ENCODE measurements around the gene CCDC178.

DNA sequence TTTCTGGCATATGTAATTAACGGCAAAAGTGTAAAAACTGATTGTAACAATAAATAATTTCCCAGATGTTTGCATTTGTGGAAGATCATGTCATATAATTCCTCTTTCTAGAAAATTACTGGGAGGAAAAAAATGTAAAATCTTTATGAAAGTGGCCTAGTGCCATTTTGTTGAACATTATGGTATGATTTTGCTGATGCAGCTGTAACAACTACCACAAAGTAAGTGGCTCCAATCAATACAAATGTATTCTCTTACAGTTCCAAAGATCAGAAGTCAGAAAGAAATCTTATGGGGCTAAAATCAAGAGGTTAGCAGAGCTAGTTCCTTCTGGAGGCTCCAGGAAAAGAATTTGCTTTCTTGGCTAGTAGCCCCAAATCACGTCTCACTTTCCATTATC is 281.4 kb downstream of the CCDC178 start:
- TF ChIP-seq, protein P1, sequence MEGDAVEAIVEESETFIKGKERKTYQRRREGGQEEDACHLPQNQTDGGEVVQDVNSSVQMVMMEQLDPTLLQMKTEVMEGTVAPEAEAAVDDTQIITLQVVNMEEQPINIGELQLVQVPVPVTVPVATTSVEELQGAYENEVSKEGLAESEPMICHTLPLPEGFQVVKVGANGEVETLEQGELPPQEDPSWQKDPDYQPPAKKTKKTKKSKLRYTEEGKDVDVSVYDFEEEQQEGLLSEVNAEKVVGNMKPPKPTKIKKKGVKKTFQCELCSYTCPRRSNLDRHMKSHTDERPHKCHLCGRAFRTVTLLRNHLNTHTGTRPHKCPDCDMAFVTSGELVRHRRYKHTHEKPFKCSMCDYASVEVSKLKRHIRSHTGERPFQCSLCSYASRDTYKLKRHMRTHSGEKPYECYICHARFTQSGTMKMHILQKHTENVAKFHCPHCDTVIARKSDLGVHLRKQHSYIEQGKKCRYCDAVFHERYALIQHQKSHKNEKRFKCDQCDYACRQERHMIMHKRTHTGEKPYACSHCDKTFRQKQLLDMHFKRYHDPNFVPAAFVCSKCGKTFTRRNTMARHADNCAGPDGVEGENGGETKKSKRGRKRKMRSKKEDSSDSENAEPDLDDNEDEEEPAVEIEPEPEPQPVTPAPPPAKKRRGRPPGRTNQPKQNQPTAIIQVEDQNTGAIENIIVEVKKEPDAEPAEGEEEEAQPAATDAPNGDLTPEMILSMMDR (IDR thresholded peaks at IDR 0.05; ENCODE audit: insufficient read depth, low read length, poor library complexity, severe bottlenecking): no peak
- TF ChIP-seq EZH2phosphoT487 (conservative IDR thresholded peaks at IDR 0.05; ENCODE audit: low read length): no peak

All from SU-DHL-6 (cell line).